ENCODE measurements around the gene MC4R. TPM values are rescaled to one million over a fixed set of nuclear protein-coding genes. Genes with fewer than 3 reads are reported as not detected.
"Not testable (repeated sequence)": the region's sequence is repeated elsewhere in the genome, so short reads cannot be mapped to it uniquely, and the experiment has no call there.

The MC4R gene
- total RNA-seq = not detected

- no peaks in the 10 kb centered on the region for H3K36me3 ChIP-seq
- 3% methylated on average over 9 of the region's 9 CpGs for WGBS
- H3K4me3 ChIP-seq = no peak within 1 kb of the TSS
- no peak for TF ChIP-seq CTCF (IDR thresholded peaks at IDR 0.05)
- H3K9me3 ChIP-seq = no peaks in the 10 kb centered on the region
- H3K27me3 ChIP-seq (replicated peaks; ENCODE audit: insufficient read depth) = no peaks in the 10 kb centered on the region
- intact Hi-C loops (cut with DNase I) = no loop called here
- no peak within 1 kb of the TSS for H3K27ac ChIP-seq
- H3K4me1 ChIP-seq (replicated peaks) = no peaks in the 10 kb centered on the region
- DNase-seq (ENCODE audit: low spot score) = no peak
Measured at GRCh38 chr18:60372596-60372995, at the start of gene MC4R. MC4R (minus strand) TSS chr18:60372775; CDS start chr18:60372349, 426 bp downstream.

- H3K27ac ChIP-seq; H3K4me3 ChIP-seq; H3K36me3 ChIP-seq; H3K4me1 ChIP-seq (replicated peaks); H3K27me3 ChIP-seq (replicated peaks; ENCODE audit: insufficient read depth); intact Hi-C loops (cut with DNase I); DNase-seq (ENCODE audit: low spot score); H3K9me3 ChIP-seq: not testable (repeated sequence)
- WGBS = 96% methylated on average over 8 of the region's 8 CpGs
Measured at GRCh38 chr18:60422306-60422705, 49.7 kb upstream of the MC4R start.

- Histone ChIP-seq H3K27me3 (replicated peaks; ENCODE audit: insufficient read depth) (no peaks in the 10 kb centered on the region), H3K4me3 (no peak overlapping the region), H3K4me1 (replicated peaks) (no peaks in the 10 kb centered on the region), H3K27ac (no peak overlapping the region), H3K36me3 (no peaks in the 10 kb centered on the region), H3K9me3 (no peaks in the 10 kb centered on the region)
- no peak for TF ChIP-seq POLR2A (IDR thresholded peaks at IDR 0.05)
- no peak for TF ChIP-seq CTCF (IDR thresholded peaks at IDR 0.05)
- TF ChIP-seq POLR2AphosphoS5 (IDR thresholded peaks at IDR 0.05) = no peak
- WGBS = 81% methylated on average over 21 of the region's 21 CpGs
- intact Hi-C loops (cut with DNase I) = no loop called here
- DNase-seq (ENCODE audit: low spot score) = no peak
Measured at GRCh38 chr18:60421356-60422118, 49.0 kb upstream of the MC4R start.

GRCh38 chr18:60417946-60418345 is 45.4 kb upstream of the MC4R start:
- H3K9me3 ChIP-seq = no peaks in the 10 kb centered on the region
- no peaks in the 10 kb centered on the region for H3K4me1 ChIP-seq (replicated peaks)
- no peaks in the 10 kb centered on the region for H3K27me3 ChIP-seq (replicated peaks; ENCODE audit: insufficient read depth)
- no peaks in the 10 kb centered on the region for H3K36me3 ChIP-seq
- DNase-seq (ENCODE audit: low spot score) = no peak
- H3K4me3 ChIP-seq = no peak overlapping the region
- intact Hi-C loops (cut with DNase I) = no loop called here
- H3K27ac ChIP-seq = no peak overlapping the region
- TF ChIP-seq POLR2A (IDR thresholded peaks at IDR 0.05) (no peak), POLR2AphosphoS5 (IDR thresholded peaks at IDR 0.05) (no peak), CTCF (IDR thresholded peaks at IDR 0.05) (no peak)

GRCh38 chr18:60413944-60414547 is 41.5 kb upstream of the MC4R start:
- H3K36me3 ChIP-seq = no peaks in the 10 kb centered on the region
- H3K9me3 ChIP-seq = no peaks in the 10 kb centered on the region
- H3K4me3 ChIP-seq = no peak overlapping the region
- TF ChIP-seq POLR2A (IDR thresholded peaks at IDR 0.05) = no peak
- TF ChIP-seq POLR2AphosphoS5 (IDR thresholded peaks at IDR 0.05) = no peak
- no peak for TF ChIP-seq CTCF (IDR thresholded peaks at IDR 0.05)
- DNase-seq (ENCODE audit: low spot score) = no peak
- H3K27ac ChIP-seq = no peak overlapping the region
- H3K27me3 ChIP-seq (replicated peaks; ENCODE audit: insufficient read depth) = peaks cover 3% of the 10 kb centered on the region
- H3K4me1 ChIP-seq (replicated peaks) = no peaks in the 10 kb centered on the region
- 89% methylated on average over 3 of the region's 3 CpGs for WGBS
- intact Hi-C loops (cut with DNase I) = no loop called here
